GM19193 (cell line): ENCODE data around the gene CERS1.

Source experiments
- POLR2A ChIP-seq: IDR thresholded peaks from 4 replicates; pipeline ENCODE4 v1.6.1; 2011; ENCODE audit not compliant: insufficient read depth, insufficient read length; ENCODE audit errors: extremely low read depth

Gene CERS1

DNA sequence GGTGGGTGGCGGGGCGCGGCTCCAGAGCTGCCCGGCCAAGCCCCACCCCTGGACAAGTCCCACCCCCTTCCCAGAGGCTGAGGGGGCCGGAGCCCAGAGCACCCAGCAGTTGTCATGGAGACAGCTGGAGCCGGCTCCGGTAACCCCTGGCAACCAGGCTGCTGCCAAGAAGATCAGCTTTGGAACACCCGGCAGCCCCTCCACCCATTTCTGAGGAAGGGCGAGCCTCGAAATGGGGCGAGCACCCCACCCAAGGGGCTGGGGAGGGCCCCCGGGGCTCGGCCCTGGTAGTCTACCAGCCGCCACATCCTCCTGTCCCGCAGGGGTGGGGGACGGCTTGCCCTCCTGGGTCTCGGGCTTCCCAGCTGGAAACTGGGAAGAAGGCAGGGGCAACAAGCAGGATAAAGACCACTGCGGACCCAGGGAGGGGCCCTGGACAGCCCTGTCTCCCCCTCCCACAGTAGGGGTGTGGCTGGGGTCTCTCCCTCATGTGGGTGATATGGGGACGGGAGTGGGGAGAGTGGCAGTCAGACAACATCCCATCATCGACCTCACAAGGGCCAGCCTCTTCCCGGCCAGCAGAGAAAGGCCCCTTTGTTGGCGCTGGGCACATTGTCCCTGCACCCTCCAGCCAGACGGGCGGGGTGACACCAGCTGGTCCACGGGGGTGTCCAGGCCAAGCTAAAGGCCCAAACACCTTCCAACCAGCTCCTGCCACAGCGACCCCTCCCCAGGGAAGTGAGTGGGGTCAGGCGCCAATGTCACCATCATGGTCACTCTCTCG, 1.5 kb downstream of the CERS1 start:
- TF ChIP-seq POLR2A, result no peak

- no peak for TF ChIP-seq POLR2A
Observed at GRCh38 chr19:18893587-18894253, 2.2 kb downstream of the CERS1 start.

- TF ChIP-seq POLR2A, result no peak
Observed at GRCh38 chr19:18889949-18890745, 5.8 kb downstream of the CERS1 start.

GRCh38 chr19:18886972-18887371, 9.0 kb downstream of the CERS1 start:
- TF ChIP-seq POLR2A, result no peak

GRCh38 chr19:18883526-18884304, 12.2 kb downstream of the CERS1 start:
- TF ChIP-seq POLR2A, result no peak

DNA sequence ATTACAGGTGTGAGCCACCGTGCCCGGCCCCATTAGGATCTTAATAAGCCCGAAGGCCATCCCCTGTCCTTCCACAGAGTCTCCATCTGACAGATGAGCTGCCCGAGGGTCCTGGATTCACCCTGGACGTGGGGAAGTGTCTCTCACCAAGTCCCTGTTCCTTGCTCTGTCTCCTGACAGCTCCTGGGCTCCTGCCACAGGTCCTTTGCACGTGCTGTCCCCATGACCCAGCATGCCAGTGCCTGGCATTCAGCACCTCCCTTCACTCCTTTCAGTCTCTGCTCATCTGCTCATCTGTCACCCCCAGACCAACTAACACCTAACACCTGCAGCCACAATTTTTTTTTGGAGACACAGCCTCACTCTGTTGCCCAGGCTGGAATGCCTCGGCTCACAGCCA, 14.5 kb downstream of the CERS1 start:
- no peak for TF ChIP-seq POLR2A

DNA sequence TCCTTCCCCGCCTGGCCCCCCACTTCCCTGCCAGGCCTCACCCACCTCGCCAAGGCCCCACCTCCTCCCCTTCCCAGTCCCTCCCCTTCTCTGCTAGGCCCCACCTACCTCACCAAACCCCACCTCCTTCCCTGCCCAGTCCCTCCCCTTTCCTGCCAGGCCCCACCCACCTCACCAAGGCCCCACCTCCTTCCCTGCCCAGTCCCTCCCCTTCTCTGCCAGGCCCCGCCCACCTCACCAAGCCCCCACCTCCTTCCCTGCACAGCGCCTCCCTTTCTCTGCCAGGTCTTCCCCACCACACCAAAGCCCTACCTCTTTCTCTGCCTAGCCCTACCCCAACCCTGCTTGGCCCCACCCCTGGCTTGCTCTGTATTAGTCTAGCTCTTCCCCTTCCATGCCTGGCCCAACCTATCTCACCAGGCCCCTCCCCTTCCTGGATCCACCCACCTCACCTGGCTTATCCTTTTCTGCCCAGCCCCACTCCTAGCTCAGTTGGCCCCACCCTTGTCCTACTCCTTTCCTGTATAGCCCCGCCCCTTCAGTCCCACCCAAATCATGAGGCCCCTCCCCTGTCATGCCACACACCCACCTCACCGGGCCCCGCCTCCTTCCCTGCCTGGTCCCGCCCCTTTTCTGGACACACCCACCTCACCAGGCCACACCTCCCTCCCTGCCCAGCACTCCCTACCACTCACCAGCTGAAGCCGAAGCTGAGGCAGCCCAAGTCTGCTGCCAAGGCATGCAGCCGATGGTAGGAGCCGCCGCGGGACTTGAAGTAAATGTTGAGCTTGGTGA, 16.2 kb downstream of the CERS1 start:
- TF ChIP-seq POLR2A, result no peak

GRCh38 chr19:18878858-18879578, 16.9 kb downstream of the CERS1 start:
- TF ChIP-seq POLR2A, result no peak

GRCh38 chr19:18878058-18878797, 17.7 kb downstream of the CERS1 start:
- TF ChIP-seq POLR2A, result no peak

- no peak for TF ChIP-seq POLR2A
Observed at GRCh38 chr19:18876865-18877264, 19.1 kb downstream of the CERS1 start.

DNA sequence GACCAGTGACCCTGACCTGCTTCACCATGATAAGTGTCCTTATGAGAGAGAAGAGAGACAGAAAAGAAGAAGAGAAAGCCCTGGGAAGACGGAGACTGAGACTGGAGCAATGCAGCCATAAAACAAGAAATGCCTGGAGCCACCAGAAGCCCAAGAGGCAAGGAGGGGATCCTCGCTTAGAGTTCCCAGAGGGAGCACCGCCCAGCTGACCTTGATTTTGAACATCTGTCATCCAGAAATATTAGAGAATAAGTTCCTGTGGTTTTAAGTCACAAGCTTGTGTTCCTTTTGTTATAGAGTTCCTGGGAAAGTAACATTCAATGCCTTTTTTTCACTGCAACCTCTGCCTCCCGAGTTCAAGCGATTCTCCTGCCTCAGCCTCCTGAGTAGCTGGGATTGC, 20.2 kb downstream of the CERS1 start:
- no peak for TF ChIP-seq POLR2A

DNA sequence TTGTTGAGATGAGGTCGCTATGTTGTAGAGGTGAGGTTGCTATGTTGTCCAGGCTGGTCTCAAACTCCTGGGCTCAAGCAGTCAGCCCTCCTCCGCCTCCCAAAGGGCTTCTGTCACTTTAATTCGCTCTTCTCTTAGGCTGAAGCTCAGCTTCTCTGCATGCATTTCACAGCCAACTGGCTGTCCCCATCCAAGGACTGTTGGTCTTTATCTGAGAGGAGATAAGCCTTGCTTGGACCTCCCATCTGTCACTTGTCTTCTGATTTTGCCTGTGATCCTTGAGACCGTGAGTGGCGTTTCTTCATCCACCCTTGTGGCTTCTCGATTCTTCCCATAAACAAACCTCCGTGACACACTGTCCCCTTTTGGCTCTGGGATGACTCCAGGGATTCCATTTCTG, 24.4 kb downstream of the CERS1 start:
- TF ChIP-seq POLR2A, result no peak

DNA sequence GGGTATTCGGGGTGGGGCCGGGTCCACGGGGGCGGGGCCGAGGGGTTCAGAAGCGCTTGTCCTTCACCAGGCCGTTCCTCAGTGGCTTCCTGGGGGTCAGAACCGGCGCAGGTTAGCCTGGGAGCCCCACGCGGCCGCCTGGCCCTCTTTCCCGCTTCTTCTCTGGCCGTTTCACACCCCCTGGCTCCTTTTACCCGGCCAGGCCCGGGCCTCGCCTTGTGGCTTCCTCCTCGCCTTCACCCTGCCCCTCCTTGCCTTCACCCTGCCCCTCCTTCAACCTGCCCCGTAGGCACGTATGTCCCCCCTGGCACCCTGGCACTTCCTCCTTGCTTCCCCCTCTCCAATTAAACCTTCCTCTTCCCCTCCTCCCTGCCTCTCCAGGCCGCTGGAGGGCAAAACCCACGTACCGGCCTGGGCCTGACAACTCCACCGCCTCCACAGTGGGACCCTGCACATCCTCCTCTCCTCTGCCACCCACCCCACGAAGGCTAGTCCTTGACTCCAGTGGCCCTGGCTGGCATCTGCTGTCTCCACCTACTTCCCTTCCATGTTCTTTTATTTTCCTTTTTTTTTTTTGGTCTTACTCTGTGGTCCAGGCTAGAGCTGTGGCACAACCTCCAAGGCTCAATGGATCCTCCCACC, 25.3 kb downstream of the CERS1 start:
- TF ChIP-seq POLR2A, result no peak
